BLaER1 (cell line): ENCODE measurements around the gene DDX3X.

ENCODE experiments used
- H3K27ac ChIP-seq: shearing (Covaris generic); formaldehyde crosslinking; 2 replicates; pipeline ENCODE4 v1.8.1; 2022
- H3K27me3 ChIP-seq: shearing (Covaris generic); formaldehyde crosslinking; 2 replicates; pipeline ENCODE4 v1.8.1; 2022
- H3K36me3 ChIP-seq: shearing (Covaris generic); formaldehyde crosslinking; 2 replicates; pipeline ENCODE4 v1.8.1; 2022
- H3K4me1 ChIP-seq: shearing (Covaris generic); formaldehyde crosslinking; 2 replicates; pipeline ENCODE4 v1.8.1; 2022
- H3K4me2 ChIP-seq: shearing (Covaris generic); formaldehyde crosslinking; 2 replicates; pipeline ENCODE4 v1.8.1; 2022
- H3K4me3 ChIP-seq: shearing (Covaris generic); formaldehyde crosslinking; 2 replicates; pipeline ENCODE4 v1.8.1; 2022
- H3K9ac ChIP-seq: shearing (Covaris generic); formaldehyde crosslinking; 2 replicates; pipeline ENCODE4 v1.8.1; 2022
- H3K9me3 ChIP-seq: shearing (Covaris generic); formaldehyde crosslinking; 2 replicates; pipeline ENCODE4 v1.8.1; 2022
- H4K20me1 ChIP-seq: shearing (Covaris generic); formaldehyde crosslinking; 2 replicates; pipeline ENCODE4 v1.8.1; 2022
- Cebpa-rat ChIP-seq: shearing (Covaris generic); IDR thresholded peaks from 2 replicates; pipeline ENCODE4 v1.8.1; 2022

DDX3X gene

GRCh38 chrX:41336447-41336846 lies 2.5 kb downstream of the DDX3X start:
- Histone ChIP-seq H3K9me3 (no peaks in the 10 kb centered on the region), H3K4me2 (peak overlapping the region; percentile 93), H3K27me3 (peaks cover 15% of the 10 kb centered on the region), H3K27ac (no peak overlapping the region), H3K9ac (peak overlapping the region; percentile 99; the same call in 1 of the 2 replicates), H3K4me3 (peak overlapping the region; percentile 89), H3K36me3 (peaks cover 50% of the 10 kb centered on the region), H3K4me1 (peaks cover 47% of the 10 kb centered on the region), H4K20me1 (peaks cover 87% of the 10 kb centered on the region)
- TF ChIP-seq Cebpa-rat: no peak

GRCh38 chrX:41337140-41337539 lies 3.2 kb downstream of the DDX3X start:
- peak overlapping the region; percentile 89 for H3K4me3 ChIP-seq
- peaks cover 57% of the 10 kb centered on the region for H3K36me3 ChIP-seq
- no peaks in the 10 kb centered on the region for H3K9me3 ChIP-seq
- peak overlapping the region; percentile 99; the same call in 1 of the 2 replicates for H3K9ac ChIP-seq
- H3K27me3 ChIP-seq: peaks cover 8% of the 10 kb centered on the region
- H3K4me2 ChIP-seq: peak overlapping the region; percentile 93
- H3K27ac ChIP-seq: no peak overlapping the region
- TF ChIP-seq Cebpa-rat: no peak
- H4K20me1 ChIP-seq: peaks cover 87% of the 10 kb centered on the region
- peaks cover 40% of the 10 kb centered on the region for H3K4me1 ChIP-seq

- H4K20me1 ChIP-seq: peaks cover 93% of the 10 kb centered on the region
- H3K9ac ChIP-seq: no peak overlapping the region
- TF ChIP-seq Cebpa-rat: no peak
- H3K27me3 ChIP-seq: no peaks in the 10 kb centered on the region
- H3K4me3 ChIP-seq: no peak overlapping the region
- no peak overlapping the region for H3K27ac ChIP-seq
- peak overlapping the region; percentile 93; the same call in 1 of the 2 replicates for H3K4me2 ChIP-seq
- H3K4me1 ChIP-seq: peaks cover 33% of the 10 kb centered on the region
- no peaks in the 10 kb centered on the region for H3K9me3 ChIP-seq
- peaks cover 70% of the 10 kb centered on the region for H3K36me3 ChIP-seq
Measured at GRCh38 chrX:41338436-41338835, 4.5 kb downstream of the DDX3X start.

- no peak overlapping the region for H3K27ac ChIP-seq
- no peak for TF ChIP-seq Cebpa-rat
- no peaks in the 10 kb centered on the region for H3K9me3 ChIP-seq
- peaks cover 33% of the 10 kb centered on the region for H3K4me1 ChIP-seq
- H3K4me3 ChIP-seq: no peak overlapping the region
- peaks cover 77% of the 10 kb centered on the region for H3K36me3 ChIP-seq
- H3K9ac ChIP-seq: no peak overlapping the region
- no peaks in the 10 kb centered on the region for H3K27me3 ChIP-seq
- peaks cover 100% of the 10 kb centered on the region for H4K20me1 ChIP-seq
- H3K4me2 ChIP-seq: no peak overlapping the region
Measured at GRCh38 chrX:41339148-41339547, 5.2 kb downstream of the DDX3X start.

GRCh38 chrX:41344053-41344452 lies 10.1 kb downstream of the DDX3X start:
- Histone ChIP-seq H3K27me3 (no peaks in the 10 kb centered on the region), H3K4me3 (no peak overlapping the region), H3K4me1 (no peaks in the 10 kb centered on the region), H3K36me3 (peaks cover 100% of the 10 kb centered on the region), H3K4me2 (no peak overlapping the region), H3K9ac (no peak overlapping the region), H4K20me1 (peaks cover 100% of the 10 kb centered on the region), H3K9me3 (no peaks in the 10 kb centered on the region), H3K27ac (no peak overlapping the region)
- no peak for TF ChIP-seq Cebpa-rat

- no peaks in the 10 kb centered on the region for H3K27me3 ChIP-seq
- no peak for TF ChIP-seq Cebpa-rat
- no peak overlapping the region for H3K4me2 ChIP-seq
- H3K27ac ChIP-seq: no peak overlapping the region
- H3K36me3 ChIP-seq: peaks cover 87% of the 10 kb centered on the region
- H3K4me1 ChIP-seq: no peaks in the 10 kb centered on the region
- no peak overlapping the region for H3K4me3 ChIP-seq
- H3K9ac ChIP-seq: no peak overlapping the region
- H3K9me3 ChIP-seq: no peaks in the 10 kb centered on the region
- H4K20me1 ChIP-seq: peaks cover 100% of the 10 kb centered on the region
Measured at GRCh38 chrX:41347186-41347585, 13.2 kb downstream of the DDX3X start.

- Histone ChIP-seq H3K27ac (no peak overlapping the region), H3K4me3 (no peak overlapping the region), H3K36me3 (peaks cover 73% of the 10 kb centered on the region), H3K4me1 (no peaks in the 10 kb centered on the region), H3K27me3 (no peaks in the 10 kb centered on the region), H3K9ac (no peak overlapping the region), H3K4me2 (no peak overlapping the region), H4K20me1 (peaks cover 100% of the 10 kb centered on the region), H3K9me3 (no peaks in the 10 kb centered on the region)
- no peak for TF ChIP-seq Cebpa-rat
Measured at GRCh38 chrX:41348551-41348950, 14.6 kb downstream of the DDX3X start.

GRCh38 chrX:41350150-41350975 lies 16.4 kb downstream of the DDX3X start:
- Histone ChIP-seq H3K36me3 (peaks cover 55% of the 10 kb centered on the region), H3K27ac (no peak overlapping the region), H3K4me2 (no peak overlapping the region), H3K27me3 (no peaks in the 10 kb centered on the region), H3K9me3 (no peaks in the 10 kb centered on the region), H3K4me1 (no peaks in the 10 kb centered on the region), H3K4me3 (no peak overlapping the region), H3K9ac (no peak overlapping the region), H4K20me1 (peaks cover 82% of the 10 kb centered on the region)
- TF ChIP-seq Cebpa-rat: no peak

GRCh38 chrX:41350976-41351569 lies 17.1 kb downstream of the DDX3X start:
- no peak overlapping the region for H3K27ac ChIP-seq
- no peak for TF ChIP-seq Cebpa-rat
- no peaks in the 10 kb centered on the region for H3K4me1 ChIP-seq
- no peaks in the 10 kb centered on the region for H3K27me3 ChIP-seq
- peaks cover 48% of the 10 kb centered on the region for H3K36me3 ChIP-seq
- H4K20me1 ChIP-seq: peaks cover 75% of the 10 kb centered on the region
- H3K9ac ChIP-seq: no peak overlapping the region
- H3K4me2 ChIP-seq: no peak overlapping the region
- H3K9me3 ChIP-seq: no peaks in the 10 kb centered on the region
- H3K4me3 ChIP-seq: no peak overlapping the region

GRCh38 chrX:41351923-41352322 lies 18.0 kb downstream of the DDX3X start:
- H4K20me1 ChIP-seq: peaks cover 67% of the 10 kb centered on the region
- no peak overlapping the region for H3K27ac ChIP-seq

More at GRCh38 chrX:41351923-41352322, 18.0 kb downstream of the DDX3X start:
- no peak for TF ChIP-seq Cebpa-rat
- Histone ChIP-seq H3K4me2 (no peak overlapping the region), H3K9me3 (no peaks in the 10 kb centered on the region), H3K36me3 (peaks cover 40% of the 10 kb centered on the region), H3K9ac (no peak overlapping the region), H3K27me3 (no peaks in the 10 kb centered on the region), H3K4me1 (no peaks in the 10 kb centered on the region), H3K4me3 (no peak overlapping the region)
